ENCODE data around the gene CA10.

Gene CA10

DNA sequence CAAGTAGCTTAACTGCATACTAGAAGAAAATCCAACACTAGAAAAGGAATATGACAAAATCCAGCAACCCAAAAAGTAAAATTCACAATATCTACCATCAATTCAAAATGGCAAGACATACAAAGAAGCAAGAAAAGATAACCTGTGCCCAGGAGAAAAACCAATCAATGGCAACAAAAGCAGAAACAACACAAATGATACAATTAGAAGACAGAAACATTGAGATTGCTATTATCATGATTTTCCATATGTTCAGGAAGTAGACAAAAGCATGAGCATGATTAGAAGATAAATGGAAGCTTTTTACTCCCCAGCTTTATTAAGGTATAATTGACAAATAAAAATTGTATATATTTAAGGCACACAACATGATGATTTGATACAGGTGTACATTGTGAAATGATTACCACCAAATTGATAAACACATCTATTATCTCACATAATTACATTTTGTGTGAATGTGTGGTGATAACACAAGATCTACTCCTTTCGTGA, 117.3 kb downstream of the CA10 start:
- DNase-seq = no peak

DNA sequence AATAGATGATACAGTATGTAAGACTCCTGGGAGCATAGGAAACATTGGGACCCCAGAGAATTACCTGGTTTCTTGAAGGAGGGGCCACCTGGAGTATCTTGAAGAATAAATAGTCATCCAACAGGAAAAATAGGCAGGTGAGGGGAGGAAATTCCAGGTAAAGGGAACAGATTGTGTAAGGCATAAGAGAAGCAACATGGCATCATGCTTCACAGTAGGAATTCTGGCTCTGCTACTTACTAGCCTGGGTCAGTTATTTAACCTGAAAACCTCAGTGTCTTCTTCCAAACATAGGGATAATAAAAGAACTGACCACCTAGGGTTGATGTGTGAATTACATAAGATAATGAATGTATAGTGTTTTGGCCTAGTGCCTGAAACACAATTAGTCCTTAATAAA, 122.1 kb downstream of the CA10 start:
- no peak for DNase-seq

DNA sequence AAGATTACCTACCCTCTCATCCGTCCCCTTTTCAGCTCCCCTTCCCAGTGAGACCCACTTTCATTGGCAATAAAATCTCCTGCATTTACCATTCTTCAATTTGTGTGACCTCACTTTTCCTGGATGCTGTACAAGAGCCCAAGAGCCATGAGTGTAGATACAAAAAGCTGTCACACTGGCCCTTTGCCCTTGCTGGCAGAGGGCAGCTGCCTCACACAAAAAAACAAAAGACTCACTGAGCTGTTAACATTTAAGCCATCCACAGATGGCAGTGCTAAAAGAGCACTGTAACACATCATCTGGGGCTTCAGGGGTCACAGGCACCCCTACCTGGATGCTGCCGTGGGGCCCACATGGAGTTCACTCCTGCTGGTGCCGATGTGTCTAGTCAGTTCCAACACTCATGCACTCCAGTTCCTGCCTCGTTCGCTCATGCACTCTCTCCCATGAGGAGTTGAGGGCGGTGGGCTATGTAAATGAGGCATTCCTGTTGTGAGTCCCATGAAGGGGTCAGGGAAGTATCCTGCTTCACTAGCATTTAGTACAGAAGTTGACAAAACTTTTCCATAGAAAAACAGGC, 123.1 kb downstream of the CA10 start:
- peak; percentile 33 for DNase-seq

DNA sequence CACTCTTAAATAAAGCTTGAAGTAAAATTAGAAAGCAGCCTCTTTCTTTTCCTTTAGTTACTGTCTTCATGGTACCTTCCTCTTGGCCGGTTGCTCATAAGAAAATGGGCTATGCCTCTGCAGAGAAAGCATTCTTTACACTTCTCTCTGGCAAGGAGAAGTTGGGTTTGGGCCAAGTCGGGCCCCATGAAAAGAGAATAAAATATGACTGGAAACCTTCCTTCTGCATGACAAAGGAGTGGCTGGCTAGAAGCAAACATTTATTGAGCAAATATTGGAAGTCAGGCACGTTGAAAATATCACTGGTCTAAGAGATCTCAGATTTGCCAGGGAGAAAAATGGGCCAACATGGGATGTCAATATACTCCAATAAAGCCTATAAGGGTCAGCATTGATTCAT, 126.1 kb downstream of the CA10 start:
- DNase-seq = peak; percentile 39

DNA sequence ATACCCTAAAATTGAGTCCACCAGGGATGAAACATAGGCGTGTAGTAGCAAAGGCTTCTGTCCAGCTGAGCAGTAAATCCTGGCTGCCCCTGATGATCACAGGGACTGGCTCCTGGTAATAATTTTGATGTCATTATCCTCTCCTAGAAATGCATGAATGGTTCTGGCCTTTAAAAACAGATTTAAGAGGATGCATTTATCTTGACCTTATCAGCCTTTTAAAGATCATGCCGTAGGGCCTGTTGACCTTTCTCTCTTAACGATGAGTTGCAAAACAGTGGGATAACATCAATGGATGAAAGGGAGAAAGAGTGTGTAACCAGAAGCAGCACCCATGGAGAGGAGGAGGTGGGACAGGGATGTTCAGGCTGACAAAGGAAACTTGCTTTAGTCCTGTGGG, 128.5 kb downstream of the CA10 start:
- no peak for DNase-seq

DNA sequence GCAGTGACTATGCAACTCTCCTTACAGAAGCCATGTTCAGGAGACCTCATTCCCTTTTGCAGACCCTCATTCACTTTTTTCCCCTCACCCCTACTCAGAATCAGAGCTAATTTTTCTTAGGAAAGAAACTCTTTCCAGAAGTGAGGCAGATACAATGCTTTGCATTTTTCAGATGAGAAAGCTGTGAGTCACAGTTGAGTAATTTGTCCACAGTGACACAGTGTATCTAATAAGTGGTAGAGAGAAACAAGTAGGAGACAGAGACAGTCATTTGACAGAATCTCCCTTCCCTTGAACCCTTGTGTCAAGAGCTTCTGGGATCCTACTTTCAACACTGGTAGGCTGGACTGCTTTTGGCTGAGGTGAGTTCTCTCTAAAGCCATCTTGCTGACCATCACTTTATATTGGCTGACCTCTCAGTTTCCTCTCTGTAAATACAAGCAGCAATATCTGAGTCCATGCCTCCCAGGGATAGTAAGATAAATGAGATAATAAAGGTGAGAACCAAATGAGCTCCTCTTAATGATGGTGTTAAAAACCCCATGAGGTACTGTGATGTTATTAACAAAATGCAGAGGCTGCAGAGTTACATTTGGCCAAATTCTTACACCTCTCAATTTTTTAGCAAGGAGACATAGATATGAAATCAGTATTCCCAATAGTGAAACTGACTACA, 130.8 kb downstream of the CA10 start:
- DNase-seq = no peak

DNA sequence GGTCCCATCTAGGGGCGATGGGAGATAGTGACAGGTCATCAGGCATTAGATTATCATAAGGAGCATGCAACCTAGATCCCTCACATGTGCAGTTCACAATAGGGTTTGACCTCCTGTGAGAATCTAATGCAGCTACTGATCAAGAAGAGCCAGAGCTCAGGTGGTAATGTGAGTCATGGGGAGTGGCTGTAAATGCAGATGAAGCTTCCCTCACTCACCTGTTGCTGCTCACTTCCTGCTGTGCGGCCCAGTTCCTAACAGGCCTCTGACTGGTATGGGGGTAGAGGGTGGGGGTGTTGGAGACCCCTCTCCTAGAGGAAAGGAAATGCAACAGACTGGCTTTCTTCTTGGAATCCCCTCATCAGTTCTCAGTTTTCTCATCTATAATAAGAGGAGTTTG, 131.4 kb downstream of the CA10 start:
- DNase-seq = no peak

DNA sequence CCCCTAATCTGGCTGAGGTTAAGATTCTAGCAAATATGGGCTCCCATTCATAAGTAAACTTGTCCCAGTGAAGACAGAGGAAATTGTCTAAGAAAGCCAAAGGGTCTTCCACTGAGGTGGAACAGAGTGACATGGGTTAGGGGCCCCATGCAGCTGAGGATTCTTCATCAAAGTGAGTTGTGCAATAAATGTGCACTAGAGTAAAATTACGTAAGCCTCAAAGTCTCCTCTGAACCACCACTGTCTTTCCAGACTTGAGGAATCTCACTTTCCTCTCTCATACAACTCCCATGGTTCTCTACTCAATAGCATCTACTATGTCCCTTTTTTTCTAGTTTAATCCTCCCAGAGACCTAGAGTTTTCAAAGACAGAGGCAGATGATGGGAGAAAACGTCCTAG, 132.4 kb downstream of the CA10 start:
- DNase-seq = no peak

DNA sequence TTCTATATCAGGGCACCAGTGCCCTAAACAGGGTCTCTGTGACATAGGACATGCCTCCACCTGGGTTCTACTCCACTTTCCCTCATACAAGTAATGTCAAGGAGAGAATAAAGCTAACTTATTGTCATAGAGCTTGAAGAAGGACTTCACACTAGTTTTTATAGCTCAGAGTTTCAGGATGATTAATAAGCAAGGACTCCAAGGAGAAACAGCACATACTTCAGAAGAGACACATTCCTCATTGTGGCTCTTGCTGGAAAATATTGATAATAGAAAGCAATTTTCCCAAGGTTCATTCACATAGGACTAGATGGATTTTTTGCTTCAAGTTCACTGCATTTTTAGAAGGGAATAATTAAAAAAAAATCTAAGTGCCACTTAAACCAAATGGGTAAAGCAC, 133.3 kb downstream of the CA10 start:
- no peak for DNase-seq

DNA sequence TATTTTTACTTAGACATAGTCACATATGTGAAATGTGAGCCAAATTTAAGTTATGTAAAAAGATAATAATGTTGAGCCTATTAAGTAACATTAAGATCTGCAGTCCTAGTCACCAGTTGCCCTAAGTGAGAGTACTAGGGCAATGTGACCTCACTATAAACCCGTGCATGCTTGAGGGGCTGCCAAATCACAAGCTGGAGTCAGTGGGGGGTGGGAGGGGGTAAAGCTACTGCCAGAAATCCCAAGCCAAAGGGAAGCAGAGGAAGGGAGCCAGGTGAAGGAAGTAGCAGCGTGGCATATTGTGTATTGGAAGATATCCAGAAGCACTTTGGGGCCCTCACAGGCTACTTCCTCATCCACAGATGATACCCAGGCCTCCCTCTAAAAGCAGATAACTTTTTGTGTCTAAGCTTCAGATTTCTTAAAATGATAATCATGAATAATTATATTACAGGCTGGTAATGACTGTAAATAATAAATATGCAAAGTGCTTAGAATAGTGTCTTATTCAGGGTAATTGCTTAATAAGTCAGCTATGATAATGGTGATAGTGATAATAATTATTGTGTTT, 134.1 kb downstream of the CA10 start:
- DNase-seq = peak; percentile 91

DNA sequence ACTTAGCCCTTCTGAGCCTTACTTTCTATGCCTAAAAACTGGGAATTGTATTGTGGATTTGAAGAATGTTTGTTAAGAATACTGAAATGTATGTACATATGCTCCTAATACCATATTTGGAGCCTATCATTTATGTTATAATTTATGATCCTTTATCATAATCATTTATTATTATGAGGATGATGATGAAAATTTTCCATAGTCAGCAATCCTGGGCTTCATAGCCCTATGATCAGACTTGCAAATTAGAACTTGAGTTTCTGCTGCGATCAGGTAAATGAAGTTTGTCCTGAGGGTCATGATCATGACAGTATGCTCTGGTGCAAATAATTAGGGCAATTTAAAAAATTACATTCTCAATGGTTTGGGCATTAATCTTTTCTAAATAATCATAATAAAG, 147.4 kb downstream of the CA10 start:
- no peak for DNase-seq

DNA sequence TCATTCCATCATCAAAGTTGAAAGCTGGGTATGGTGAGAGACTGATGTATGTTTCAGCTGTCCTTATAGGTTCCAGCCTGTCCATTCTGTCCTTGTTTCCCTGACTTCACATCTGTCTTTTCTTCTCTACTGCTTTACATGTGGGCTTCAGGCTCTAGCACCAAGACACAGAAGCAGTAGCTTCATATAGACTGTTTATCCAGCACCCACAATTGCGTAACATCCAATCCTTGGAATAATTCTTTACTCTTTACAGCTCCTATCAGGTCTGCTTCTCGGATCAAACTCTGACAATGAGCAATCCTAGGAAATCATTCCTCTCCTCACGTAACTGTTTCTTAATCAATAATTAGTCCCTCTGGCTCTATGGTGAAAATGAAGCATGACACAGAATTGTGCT, 158.9 kb downstream of the CA10 start:
- no peak for DNase-seq

DNA sequence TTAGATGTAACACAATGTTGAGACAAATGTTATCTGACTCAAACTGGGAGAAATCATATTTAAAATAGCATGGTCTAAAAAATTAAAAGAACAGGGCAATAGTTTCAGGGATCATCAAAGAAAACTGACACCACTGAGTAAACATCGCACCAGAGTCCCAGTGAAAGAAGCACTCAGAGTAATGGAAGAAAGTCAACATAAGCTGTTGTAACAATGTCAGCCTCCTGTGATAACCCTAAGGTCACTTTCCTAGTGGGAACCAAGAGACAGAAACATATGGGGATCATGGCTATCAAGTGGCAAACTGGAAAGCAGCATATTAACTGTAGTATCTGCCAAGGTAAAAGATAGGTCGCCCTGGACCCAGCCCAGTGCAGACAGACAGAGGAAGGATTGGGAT, 160.8 kb downstream of the CA10 start:
- no peak for DNase-seq

DNA sequence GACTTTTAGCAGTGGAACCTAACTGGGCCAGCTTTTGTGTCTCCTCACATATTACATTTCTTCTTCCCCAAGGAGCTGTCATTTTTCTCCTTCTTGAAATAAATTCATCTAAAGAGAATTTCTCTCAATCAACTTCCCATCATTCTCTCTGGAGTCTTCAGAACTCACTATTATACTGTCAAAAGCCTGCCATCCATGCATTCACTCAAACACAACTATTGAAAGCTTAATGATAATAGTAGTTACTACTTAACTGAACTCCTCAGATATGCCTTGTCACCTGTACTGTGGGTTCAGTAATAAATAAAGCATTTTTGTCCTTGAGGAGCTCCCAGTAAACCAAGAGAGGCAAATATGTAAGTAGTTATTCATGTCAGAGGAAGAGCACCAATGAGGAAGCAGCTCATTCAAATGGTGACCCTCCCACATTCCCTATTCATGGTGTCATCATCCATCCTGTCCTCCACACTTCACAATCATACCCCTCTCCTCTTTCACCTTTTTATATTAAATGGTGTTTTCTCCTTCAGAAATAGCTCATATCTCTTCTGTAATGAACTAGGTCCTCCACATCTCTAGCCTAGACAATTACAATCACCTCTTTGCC, 162.6 kb downstream of the CA10 start:
- no peak for DNase-seq

DNA sequence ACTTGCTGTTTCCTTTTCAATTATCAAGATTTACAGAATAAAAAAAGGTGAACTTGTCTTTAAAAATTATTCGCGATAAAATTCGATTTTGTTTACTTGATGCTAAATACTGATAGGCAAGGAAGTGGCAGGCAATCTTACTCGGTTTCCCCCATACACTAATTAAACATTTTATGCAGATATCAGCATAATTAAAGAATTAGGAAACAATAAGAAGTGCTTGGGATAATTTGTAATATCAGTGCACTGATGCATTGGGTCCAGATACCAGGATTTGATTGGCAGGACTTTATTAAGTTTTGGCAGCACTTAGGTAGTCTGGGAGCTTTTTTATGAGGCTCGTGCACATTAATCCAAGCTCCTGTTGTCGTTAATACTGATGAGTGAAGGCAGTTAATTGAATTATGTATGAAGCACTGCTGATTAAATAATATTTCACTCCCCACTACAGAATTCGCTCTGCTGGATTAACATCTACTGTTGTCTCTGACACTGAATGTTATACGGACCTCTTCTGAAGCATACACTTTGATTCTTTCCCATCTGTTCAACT, 165.6 kb downstream of the CA10 start:
- DNase-seq = no peak

DNA sequence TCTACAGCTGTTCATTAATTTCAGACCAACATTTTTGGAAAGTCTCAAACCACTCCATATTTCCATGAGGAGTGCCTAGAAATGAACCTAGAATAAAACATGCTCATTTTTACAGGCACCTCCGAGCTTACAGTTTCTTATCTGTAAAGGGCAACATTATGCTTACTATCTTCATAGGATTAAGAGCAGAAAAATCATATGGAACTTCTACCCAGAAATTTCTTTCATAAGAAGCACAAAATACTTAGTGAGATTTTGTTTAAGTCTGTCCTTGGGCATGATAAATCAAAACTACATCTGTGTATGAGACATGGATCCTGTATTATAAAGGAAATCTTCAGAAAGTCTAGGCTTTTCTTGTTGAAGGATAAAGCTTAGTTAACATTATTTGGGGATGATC, 187.4 kb downstream of the CA10 start:
- no peak for DNase-seq

DNA sequence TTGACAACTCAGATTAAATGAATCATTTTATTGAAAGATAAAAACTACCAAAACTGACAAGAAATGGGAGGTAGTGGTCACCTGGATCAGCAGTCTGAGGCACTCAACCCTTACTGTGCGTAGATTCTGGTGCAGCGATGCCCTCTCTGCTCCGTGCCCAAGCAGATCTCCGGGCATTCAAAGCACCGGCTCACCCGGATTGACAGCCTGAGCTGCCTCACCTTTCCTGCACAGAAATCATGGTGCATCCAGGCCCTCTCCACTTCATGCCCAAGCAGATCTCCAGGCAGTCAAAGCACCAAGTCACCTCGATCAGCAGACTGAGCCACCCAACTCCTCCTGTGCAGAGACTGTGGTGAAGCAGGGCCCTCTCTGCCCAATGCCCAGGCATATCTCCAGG, 196.8 kb downstream of the CA10 start:
- DNase-seq = no peak

DNA sequence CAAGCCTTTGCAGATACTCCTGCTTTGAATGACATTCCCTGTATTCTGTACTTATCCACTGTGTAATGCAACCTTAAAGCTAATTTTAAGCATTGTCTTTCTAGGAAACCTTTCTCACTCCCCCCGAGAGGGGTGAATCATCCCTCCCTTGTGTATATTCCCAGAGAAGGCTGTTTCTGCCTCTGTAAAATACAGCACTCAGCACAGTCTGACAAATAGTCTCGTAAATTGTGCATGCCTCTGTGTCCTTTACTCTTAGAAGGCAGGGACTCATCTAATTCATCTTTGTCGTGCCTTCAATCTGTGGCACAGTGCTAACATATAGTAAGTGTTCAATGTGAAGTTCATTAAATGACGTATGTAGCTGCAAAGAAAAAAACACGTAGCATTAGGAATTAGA, 200.7 kb downstream of the CA10 start:
- DNase-seq = no peak

DNA sequence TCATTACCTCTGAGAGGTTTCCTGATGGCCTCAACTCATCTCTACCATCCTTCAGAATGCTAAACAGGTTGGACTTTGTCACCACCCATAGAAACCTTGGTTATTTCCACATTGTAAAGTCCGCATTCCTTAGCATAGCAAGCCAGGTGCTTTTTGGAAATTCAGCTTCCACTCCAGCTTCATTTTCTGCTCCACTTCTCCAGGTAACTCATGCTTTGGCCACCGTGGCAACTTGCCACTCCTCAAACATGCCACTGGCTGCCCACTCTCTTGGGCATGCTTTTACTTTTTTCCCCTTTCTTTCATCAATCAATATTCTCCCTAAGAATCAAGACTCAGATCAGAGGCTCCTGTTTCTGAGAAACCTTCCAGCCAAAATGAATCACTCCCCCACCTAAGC, 203.3 kb downstream of the CA10 start:
- DNase-seq = no peak

DNA sequence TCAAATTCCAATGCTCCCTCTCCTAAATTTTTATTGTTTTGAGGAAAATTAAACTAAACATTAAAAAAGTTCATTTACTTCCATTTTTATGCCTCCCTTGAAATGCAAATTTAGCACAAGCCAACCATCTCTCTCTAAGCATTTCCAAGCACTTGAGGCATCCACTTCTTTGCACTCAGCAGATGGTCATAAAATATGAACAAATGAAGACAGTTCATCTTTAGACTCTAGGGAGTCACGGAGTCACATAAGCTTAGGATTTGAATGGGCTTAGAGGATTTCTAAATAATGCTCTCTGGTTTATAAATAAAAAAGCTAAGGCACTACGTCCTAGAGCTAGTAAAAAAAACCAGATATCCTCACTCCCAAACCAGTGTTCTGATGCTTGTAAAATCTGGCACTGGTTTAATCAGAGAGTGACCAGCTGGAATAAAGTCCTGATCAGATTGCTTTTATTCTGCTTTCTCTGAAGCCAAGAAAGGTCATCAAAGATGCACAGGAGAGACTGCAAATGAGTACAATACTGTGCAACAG, 204.2 kb downstream of the CA10 start:
- DNase-seq = no peak

DNA sequence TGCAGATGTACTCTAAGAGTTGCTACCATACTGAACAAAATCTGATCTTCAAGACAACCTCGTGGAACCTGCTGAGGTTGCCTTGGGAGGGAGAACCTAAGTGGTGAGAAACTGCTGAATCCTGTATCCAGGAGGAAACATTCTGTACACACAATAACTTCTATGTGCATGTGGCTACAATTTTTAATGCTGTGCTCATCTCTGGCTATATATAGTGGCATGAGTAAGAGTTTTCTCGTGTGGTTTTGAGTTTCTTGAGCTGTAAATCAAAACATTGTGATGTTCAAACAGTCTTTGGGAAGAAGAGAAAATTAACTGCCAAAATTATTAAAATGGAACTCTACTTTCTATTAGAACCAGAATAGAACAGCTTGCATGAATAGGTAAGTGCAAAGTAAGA, 206.8 kb downstream of the CA10 start:
- DNase-seq = no peak

DNA sequence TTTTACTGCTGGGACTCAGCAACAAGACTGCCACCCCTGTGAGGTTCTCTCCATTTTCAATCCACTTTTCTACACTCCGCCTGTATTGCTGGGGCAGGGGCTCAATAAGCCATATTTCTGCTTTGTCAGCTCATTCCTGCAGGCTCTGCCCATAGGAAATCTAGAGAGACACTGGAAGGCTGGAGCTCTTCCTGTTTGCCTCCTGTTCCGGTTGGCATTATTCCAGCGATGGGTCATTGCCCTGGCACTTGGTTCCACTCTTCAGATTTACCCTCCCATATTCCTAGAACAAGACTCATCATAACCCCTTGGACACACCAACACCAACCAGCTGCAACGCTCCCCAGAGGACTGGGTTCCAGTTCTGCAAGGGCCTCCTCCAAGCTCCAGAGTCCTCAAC, 210.4 kb downstream of the CA10 start:
- DNase-seq = peak; percentile 63

DNA sequence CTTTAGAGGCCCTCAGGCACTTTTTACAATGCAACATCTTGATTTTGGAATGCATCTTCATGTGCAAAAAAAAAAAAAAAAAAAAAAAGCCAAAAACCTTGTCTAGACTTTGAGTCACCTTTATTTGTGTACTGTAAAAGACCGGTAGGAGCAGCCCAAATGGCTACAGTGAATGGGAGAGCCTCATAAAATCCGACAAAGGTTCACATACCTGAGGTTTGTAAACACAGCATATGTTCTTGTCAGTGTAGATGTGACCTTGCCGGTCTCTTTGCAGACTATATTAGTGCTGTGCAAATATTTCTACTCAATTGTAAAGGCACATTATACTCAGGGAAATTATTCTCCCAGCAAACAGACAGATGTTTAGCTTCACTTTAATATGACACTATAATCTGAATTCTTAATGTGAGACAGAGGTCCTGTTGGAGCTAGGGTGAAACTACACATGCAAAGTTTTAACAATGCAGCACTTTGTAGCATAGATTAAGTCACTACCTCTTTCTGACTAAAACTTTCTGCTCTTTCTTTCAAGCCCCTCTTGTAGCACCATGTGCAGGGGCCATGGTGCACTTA, 211.3 kb downstream of the CA10 start:
- DNase-seq = peak; percentile 40
